Chondrocyte (in vitro differentiated cells): ENCODE measurements around the gene TTC33. TPM values are rescaled to one million over a fixed set of nuclear protein-coding genes. Genes with fewer than 3 reads are reported as not detected.

Experiments used
- DNase-seq: peaks from one replicate; pipeline ENCODE4 v3.0.0; 2021; ENCODE audit warnings: mixed read lengths, low spot score
- H3K27ac Mint-ChIP-seq: one replicate; pipeline ENCODE4 v1.8.0; 2021; ENCODE audit warnings: mild to moderate bottlenecking, moderate library complexity, mixed read lengths; ENCODE audit not compliant: unreplicated experiment
- H3K27me3 Mint-ChIP-seq: 2 replicates; pipeline ENCODE4 v1.8.0; 2021; ENCODE audit warnings: low read depth, mixed read lengths
- H3K36me3 Mint-ChIP-seq: 2 replicates; pipeline ENCODE4 v1.8.0; 2021; ENCODE audit warnings: low read depth, mixed read lengths
- H3K4me1 Mint-ChIP-seq: 2 replicates; pipeline ENCODE4 v1.8.0; 2021; ENCODE audit warnings: low read depth, mild to moderate bottlenecking, mixed read lengths
- H3K4me3 Mint-ChIP-seq: one replicate; pipeline ENCODE4 v1.8.0; 2021; ENCODE audit warnings: mild to moderate bottlenecking, moderate library complexity, mixed read lengths; ENCODE audit not compliant: unreplicated experiment
- H3K9me3 Mint-ChIP-seq: 2 replicates; pipeline ENCODE4 v1.8.0; 2021; ENCODE audit warnings: low read depth, mixed read lengths
- total RNA-seq: library from RNA; stranded (reverse); gene quantifications from 3 replicates; pipeline ENCODE4 v1.2.1, GENCODE V29; 2021
- TF ChIP-seq, protein P1 (sequence below): fragments of 200-600 bp; sonication (generic); IDR thresholded peaks from 2 replicates; pipeline ENCODE4 v1.5.0; 2021; ENCODE audit warnings: antibody characterized with exemption, mild to moderate bottlenecking, moderate library complexity

The TTC33 gene
- total RNA-seq, 1 donor from 2014 or later = 14.3 TPM

DNA sequence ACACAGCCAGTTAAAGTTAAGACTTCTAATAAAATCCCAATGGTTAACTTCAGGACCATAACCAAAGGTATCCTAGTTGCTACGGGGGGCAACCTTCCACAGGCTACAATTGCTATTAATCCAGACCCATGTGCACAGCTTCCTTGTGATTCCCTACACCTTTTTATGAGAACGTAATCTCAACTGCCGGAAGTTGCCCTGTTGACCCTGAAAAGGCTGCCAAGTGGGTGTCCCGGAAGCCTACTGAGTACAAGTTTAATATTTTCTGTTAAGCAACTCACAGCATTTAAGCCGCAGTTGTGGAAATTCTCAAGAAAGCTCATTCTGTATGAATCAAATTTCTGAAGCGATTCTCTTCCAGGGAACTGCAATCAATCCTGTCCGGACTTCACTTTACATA, 124.5 kb downstream of the TTC33 start:
- TF ChIP-seq, protein P1, sequence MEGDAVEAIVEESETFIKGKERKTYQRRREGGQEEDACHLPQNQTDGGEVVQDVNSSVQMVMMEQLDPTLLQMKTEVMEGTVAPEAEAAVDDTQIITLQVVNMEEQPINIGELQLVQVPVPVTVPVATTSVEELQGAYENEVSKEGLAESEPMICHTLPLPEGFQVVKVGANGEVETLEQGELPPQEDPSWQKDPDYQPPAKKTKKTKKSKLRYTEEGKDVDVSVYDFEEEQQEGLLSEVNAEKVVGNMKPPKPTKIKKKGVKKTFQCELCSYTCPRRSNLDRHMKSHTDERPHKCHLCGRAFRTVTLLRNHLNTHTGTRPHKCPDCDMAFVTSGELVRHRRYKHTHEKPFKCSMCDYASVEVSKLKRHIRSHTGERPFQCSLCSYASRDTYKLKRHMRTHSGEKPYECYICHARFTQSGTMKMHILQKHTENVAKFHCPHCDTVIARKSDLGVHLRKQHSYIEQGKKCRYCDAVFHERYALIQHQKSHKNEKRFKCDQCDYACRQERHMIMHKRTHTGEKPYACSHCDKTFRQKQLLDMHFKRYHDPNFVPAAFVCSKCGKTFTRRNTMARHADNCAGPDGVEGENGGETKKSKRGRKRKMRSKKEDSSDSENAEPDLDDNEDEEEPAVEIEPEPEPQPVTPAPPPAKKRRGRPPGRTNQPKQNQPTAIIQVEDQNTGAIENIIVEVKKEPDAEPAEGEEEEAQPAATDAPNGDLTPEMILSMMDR = no peak
- Mint-ChIP-seq H3K9me3 (peaks cover 9% of the 10 kb centered on the region), H3K27ac (no peak overlapping the region), H3K27me3 (peaks cover 7% of the 10 kb centered on the region), H3K4me3 (no peak overlapping the region), H3K4me1 (no peaks in the 10 kb centered on the region), H3K36me3 (peaks cover 9% of the 10 kb centered on the region)
- no peak for DNase-seq

DNA sequence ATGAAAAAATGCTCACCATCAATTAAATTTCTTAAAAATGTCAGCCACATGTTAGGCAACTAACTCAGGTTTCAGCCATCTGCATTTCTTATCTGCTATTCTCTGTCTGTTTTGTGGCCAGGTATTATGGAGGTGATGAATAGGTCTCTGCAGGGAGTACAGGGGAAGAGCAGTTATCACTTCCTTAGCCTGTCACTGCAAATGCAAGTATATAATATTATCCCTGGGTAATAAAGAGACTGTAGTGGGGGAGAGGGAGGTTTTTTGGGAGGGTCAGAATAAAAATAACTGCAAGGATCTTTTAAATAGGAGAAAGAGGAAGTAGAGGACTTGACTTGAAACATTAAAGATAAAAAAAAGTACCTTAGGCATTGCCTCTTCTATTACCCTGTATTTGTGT, 125.6 kb downstream of the TTC33 start:
- H3K27me3 Mint-ChIP-seq = peaks cover 4% of the 10 kb centered on the region
- peaks cover 2% of the 10 kb centered on the region for H3K9me3 Mint-ChIP-seq
- H3K27ac Mint-ChIP-seq = no peak overlapping the region
- peaks cover under 1% of the 10 kb centered on the region for H3K36me3 Mint-ChIP-seq
- no peak overlapping the region for H3K4me3 Mint-ChIP-seq
- DNase-seq = no peak
- H3K4me1 Mint-ChIP-seq = no peaks in the 10 kb centered on the region
- TF ChIP-seq, protein P1 = no peak

DNA sequence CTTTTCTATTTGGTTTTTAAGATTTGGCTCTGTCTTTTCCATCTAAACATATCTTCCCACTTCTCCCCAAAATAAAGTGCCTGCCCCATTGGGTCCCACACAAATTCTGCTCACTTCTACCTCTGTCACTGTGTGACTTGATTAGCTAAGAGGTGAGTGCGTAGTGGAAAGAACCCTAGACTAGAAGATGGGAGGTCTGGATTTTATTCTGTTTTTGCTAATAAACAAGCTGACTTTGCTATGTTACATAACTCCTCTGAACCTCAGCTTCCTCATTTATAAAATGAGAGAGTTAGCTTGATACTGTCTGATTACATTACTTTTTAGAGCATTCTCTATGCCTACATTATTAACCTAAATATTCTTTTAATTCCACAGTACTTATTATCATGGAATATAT, 127.4 kb downstream of the TTC33 start:
- Mint-ChIP-seq H3K36me3 (no peaks in the 10 kb centered on the region), H3K4me1 (no peaks in the 10 kb centered on the region), H3K4me3 (no peak overlapping the region), H3K27me3 (peaks cover 3% of the 10 kb centered on the region), H3K27ac (no peak overlapping the region), H3K9me3 (peaks cover 2% of the 10 kb centered on the region)
- TF ChIP-seq, protein P1 = no peak
- DNase-seq = no peak

DNA sequence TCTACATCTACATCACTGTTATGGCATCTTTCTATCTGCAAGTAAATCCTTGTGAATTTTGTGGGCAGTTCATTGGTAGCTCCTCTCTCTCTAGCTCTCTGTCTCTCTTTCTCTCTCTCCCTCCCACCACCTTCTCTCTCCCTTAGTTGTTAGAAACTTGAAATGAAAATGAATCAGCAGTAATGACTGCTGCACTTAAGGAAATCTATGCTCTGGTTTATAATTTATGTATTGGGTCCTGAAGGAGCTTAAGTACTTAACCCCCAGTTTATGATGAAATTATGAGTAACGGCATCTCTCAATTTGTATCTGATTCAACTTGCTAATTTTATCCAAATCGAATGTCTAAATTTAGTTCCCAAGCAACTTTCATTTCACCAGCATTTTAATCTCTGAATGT, 128.1 kb downstream of the TTC33 start:
- H3K36me3 Mint-ChIP-seq = no peaks in the 10 kb centered on the region
- TF ChIP-seq, protein P1 = no peak
- H3K4me3 Mint-ChIP-seq = no peak overlapping the region
- H3K27ac Mint-ChIP-seq = no peak overlapping the region
- H3K27me3 Mint-ChIP-seq = peaks cover 3% of the 10 kb centered on the region
- H3K4me1 Mint-ChIP-seq = no peaks in the 10 kb centered on the region
- DNase-seq = no peak
- peaks cover 2% of the 10 kb centered on the region for H3K9me3 Mint-ChIP-seq

DNA sequence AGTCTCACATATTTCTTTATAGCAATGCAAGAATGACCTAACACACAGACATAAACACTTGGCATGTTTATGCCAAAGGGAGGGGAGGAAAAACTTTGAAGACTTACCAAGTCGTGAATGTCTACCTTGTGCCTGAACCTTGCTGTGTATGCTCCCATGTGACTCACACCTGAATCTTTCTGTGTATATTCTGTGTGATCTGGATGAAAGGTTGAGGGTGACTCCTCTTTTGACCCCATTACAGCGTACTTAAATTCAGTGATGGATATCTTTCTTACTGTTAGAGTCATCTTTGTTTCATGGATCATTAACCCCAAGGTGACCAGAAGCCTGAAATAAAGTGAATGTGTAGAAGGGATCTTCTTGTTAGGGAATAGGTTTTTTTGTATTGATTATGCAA, 129.0 kb downstream of the TTC33 start:
- Mint-ChIP-seq H3K4me3 (no peak overlapping the region), H3K36me3 (no peaks in the 10 kb centered on the region), H3K9me3 (peaks cover 2% of the 10 kb centered on the region), H3K27ac (no peak overlapping the region), H3K27me3 (peaks cover 3% of the 10 kb centered on the region), H3K4me1 (no peaks in the 10 kb centered on the region)
- no peak for DNase-seq
- TF ChIP-seq, protein P1 = no peak
